Astrocyte of the cerebellum (primary cell): Measurements from ENCODE around the gene KCNK18.

Experiments
- DNase-seq: peaks from one replicate; pipeline ENCODE4 v3.0.0-alpha.2; 2011; ENCODE audit warnings: low read depth
- H3K4me3 ChIP-seq: 2 replicates; pipeline ENCODE4 v1.5.1; 2011; ENCODE audit warnings: mild to moderate bottlenecking, low read depth, low read length, moderate library complexity
- CTCF ChIP-seq: IDR thresholded peaks from 2 replicates; pipeline ENCODE4 v1.5.1; 2012; ENCODE audit warnings: low read length, low read depth, moderate library complexity, mild to moderate bottlenecking; ENCODE audit errors: missing control alignments
- in situ Hi-C: cut with HindIII; loops from 2 replicates; pipeline ENCODE4 v1.10.0; 2017; ENCODE audit warnings: low sequenced_read_pairs

KCNK18 gene

DNA sequence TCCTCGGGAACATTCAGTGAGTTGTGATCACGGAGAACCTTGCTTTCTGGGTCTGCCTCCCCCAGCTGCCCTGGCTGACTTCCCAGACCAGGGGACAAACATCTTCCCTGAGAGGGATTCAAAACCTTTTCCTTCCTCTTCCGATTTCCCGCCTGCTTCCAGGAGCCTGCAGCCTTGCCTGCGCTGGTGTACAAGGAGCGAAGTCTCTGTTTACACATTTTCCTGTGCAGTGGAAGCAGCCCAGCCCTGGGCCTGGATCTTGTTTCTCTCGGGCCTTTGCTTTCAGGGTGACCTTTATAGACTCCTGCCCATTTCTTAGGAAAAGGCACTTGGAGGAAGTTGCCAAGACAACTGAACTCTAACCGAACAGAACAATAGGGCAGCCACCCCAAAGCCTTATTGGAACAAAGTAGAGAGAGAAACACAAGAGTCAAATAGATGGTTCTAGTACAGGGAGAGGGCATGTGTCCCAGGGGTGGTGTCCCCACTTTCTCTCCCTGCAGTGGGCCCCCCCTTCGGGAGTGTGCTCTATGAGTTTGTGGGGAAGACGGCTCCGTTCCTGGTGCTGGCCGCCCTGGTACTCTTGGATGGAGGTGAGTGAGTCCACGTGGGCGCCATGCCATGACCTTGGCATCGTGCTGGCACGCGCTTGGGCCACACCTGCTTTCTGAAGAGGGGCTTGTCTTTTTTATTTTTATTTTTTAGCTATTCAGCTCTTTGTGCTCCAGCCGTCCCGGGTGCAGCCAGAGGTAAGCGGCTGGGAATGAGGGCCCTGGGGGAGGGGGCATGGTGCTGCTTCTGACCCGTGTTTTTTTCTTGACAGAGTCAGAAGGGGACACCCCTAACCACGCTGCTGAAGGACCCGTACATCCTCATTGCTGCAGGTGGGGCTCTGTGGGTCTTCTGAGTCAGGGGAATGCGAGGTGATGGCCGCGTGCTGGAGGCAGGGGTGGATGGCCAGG lies 57.8 kb downstream of the KCNK18 start:
- no peak overlapping the region for H3K4me3 ChIP-seq
- no peak for TF ChIP-seq CTCF
- no peak for DNase-seq
- in situ Hi-C loops: no loop called here

DNA sequence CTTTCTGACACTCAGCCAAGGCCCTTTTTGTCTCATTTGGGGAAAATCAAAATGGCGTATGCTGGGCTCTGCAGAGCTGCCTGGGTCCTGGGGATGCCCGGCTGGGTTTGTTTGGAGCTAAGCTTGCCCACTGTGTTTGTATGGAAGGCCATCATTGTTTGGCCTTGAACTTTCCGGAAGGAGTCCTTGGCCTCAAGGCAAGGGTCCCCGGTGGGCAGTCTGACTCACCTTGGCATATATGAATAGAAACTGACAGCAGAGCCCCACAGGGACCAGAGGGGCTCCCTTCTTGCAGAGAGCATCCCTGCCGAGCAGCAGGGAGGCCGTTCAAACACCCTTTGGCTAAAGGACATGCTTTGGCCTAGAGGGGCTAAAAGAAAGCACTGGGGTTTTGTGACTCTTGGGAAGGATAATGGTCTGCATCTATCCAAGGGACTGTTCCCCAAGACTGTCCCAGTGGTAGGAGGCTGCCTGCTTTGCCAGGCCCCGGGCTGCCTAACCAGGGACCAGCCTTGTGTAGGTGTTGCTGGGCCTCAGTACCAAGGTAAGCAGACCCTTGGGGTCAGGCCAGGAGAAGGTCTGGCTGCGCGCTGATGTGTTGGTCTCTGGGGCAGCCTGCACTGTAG lies 58.7 kb downstream of the KCNK18 start:
- H3K4me3 ChIP-seq: no peak overlapping the region
- no peak for DNase-seq
- no peak for TF ChIP-seq CTCF
- in situ Hi-C loops: no loop called here

DNA sequence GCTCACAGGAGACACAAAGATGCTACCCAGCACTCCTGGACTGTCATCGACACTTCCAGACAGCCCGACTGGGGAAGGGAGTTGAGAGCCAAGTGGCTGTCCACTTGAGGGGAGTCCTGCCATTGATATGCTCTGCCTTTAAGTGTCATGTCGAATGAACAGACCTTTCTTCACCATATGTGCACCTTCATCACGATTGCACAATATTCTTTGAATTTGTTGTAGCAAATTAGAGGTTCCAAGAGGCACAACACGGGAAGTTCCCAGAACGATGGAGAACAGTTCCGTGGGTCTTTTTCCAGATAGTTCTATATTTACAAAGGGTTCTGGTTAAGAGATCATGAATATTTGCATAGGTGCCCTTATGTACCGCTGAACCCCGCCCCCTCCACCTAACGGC lies 59.6 kb downstream of the KCNK18 start:
- H3K4me3 ChIP-seq: no peak overlapping the region
- in situ Hi-C loops: no loop called here
- TF ChIP-seq CTCF: no peak
- DNase-seq: no peak

DNA sequence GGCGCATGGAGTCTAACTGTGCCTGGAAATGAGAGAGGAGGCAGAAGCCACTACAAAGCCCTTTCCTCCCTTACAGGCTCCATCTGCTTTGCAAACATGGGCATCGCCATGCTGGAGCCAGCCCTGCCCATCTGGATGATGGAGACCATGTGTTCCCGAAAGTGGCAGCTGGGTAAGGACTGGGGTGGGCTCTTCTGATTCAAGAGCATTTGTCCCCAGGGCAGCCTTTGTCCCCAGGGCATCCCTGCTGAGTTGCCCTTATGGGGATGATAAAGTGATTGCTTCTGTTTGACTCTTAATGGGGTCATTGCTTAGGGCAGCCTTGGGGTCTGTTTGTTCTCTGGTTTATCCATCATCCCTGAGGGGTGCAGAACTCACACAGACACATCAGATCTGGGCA lies 60.4 kb downstream of the KCNK18 start:
- in situ Hi-C loops: no loop called here
- H3K4me3 ChIP-seq: no peak overlapping the region
- no peak for DNase-seq
- TF ChIP-seq CTCF: no peak

DNA sequence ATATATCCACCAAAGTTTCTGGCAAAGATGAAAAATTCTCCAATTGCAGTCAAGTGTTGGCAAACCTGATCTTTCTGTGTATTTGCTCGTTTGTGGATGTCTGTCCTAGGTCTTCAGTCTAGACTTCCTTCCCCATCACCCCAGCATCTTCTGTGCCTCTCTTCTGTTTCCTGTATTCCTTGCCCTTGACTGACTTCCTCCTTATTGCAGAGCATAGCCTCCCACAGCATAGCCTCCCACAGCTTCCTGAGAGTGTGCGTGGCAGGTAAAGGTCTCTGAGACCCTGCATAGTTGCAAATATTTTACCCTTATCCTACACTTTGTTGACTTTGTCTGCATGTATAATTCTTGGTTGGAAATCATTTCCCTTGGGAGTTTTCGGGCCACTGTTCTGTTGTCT lies 62.0 kb downstream of the KCNK18 start:
- in situ Hi-C loops: no loop called here
- DNase-seq: no peak
- no peak overlapping the region for H3K4me3 ChIP-seq
- no peak for TF ChIP-seq CTCF
